Esophagus muscularis mucosa (tissue), 4 donors: ENCODE measurements around the gene CYP2W1. TPM values are rescaled to one million over a fixed set of nuclear protein-coding genes. Genes with fewer than 3 reads are reported as not detected.

Source experiments
- DNase-seq: peaks from one replicate; pipeline ENCODE4 v3.0.0-alpha.2; 2017; ENCODE audit errors: extremely low spot score
- H3K27ac ChIP-seq, 4 donors: fragments of 200-600 bp; sonication (generic); replicated peaks in 1 of 4; 1 replicate in 3 of 4; 2 replicates in 1 of 4; pipeline ENCODE4 v1.5.1; 2016 to 2019; ENCODE audit warnings: mild to moderate bottlenecking in 1 of 4
- H3K27me3 ChIP-seq, 4 donors: fragments of 200-600 bp; sonication (generic); one replicate each; pipeline versions ENCODE4 v1.5.1 to v1.6.0; 2016 to 2019
- H3K36me3 ChIP-seq, 4 donors: fragments of 200-600 bp; sonication (generic); one replicate each; pipeline ENCODE4 v1.5.1; 2016 to 2019
- H3K4me1 ChIP-seq, 4 donors: fragments of 200-600 bp; sonication (generic); one replicate each; pipeline ENCODE4 v1.5.1; 2016 to 2019
- H3K4me3 ChIP-seq, 4 donors: fragments of 200-600 bp; sonication (generic); 1 replicate in 2 of 4; 2 replicates in 2 of 4; pipeline ENCODE4 v1.5.1; 2016 to 2019; ENCODE audit warnings: mild to moderate bottlenecking in 4 of 4, moderate library complexity in 1 of 4
- H3K9me3 ChIP-seq, 4 donors: fragments of 200-600 bp; sonication (generic); 1 replicate in 3 of 4; 2 replicates in 1 of 4; pipeline ENCODE4 v1.5.1; 2016 to 2019
- CTCF ChIP-seq, 3 experiments: fragments of 200-600 bp in 2 of 3; fragments of 450-650 bp in 1 of 3; sonication (generic) in 2 of 3; IDR thresholded peaks; one replicate each; pipeline ENCODE4 v1.5.1; 2017 to 2019; ENCODE audit warnings: antibody characterized with exemption in 3 of 3, mild to moderate bottlenecking in 2 of 3, moderate library complexity in 1 of 3
- EP300 ChIP-seq: sonication (generic); formaldehyde crosslinking; IDR thresholded peaks from one replicate; pipeline ENCODE4 v1.6.1; 2017; ENCODE audit warnings: antibody characterized with exemption
- POLR2A ChIP-seq: fragments of 450-650 bp; IDR thresholded peaks from one replicate; pipeline ENCODE4 v1.6.1; 2017; ENCODE audit warnings: antibody characterized with exemption, moderate library complexity, mild to moderate bottlenecking, low read depth
- POLR2AphosphoS5 ChIP-seq, 2 donors: sonication (generic); formaldehyde crosslinking; IDR thresholded peaks; one replicate each; pipeline ENCODE4 v1.6.1; 2017; ENCODE audit warnings: antibody characterized with exemption in 2 of 2
- WGBS: methylation state at CpG from one replicate; pipeline ENCODE4 v1.1.5; 2018; 5-methylcytosine and 5-hydroxymethylcytosine counted together
- intact Hi-C: fragments of 100-400 bp; cut with DNase I; formaldehyde crosslinking; loops from one replicate; pipeline ENCODE4 v1.15.1; 2023
- total RNA-seq, 4 donors: library from RNA; depleted of rRNA; stranded (reverse); fragments of >200 nt; gene quantifications; one replicate each; pipeline versions ENCODE4 v1.1.0 to v1.2.1, GENCODE V29; 2016

Gene CYP2W1
- total RNA-seq, 4 donors from 2014 or later, result 0.23 to 0.66 TPM; not detected in 2

- Histone ChIP-seq H3K9me3 (no peaks in the 10 kb centered on the region), H3K4me3 (no peak overlapping the region), H3K4me1 (peaks cover 30 to 67% (median 54%) of the 10 kb centered on the region in 4 donors), H3K36me3 (peaks cover 35 to 52% (median 46%) of the 10 kb centered on the region in 4 donors), H3K27me3 (no peaks in the 10 kb centered on the region), H3K27ac (peak overlapping the region; percentile 80 to 93 (median 90))
- no peak for DNase-seq
- intact Hi-C loops, result no loop called here
- WGBS, result 79% methylated on average over 22 of the region's 22 CpGs
- no peak for TF ChIP-seq EP300
- TF ChIP-seq CTCF (IDR thresholded peaks at IDR 0.05), result no peak
- no peak for TF ChIP-seq POLR2A
- TF ChIP-seq POLR2AphosphoS5 (IDR thresholded peaks at IDR 0.05), result no peak
Measured at GRCh38 chr7:966291-967069, 16.5 kb upstream of the CYP2W1 start.

GRCh38 chr7:967361-968082 is 15.5 kb upstream of the CYP2W1 start:
- WGBS, result 90% methylated on average over 35 of the region's 39 CpGs

GRCh38 chr7:968205-969105 is 14.5 kb upstream of the CYP2W1 start:
- H3K9me3 ChIP-seq, result no peaks in the 10 kb centered on the region
- H3K4me3 ChIP-seq, result no peak overlapping the region
- intact Hi-C loops, result no loop called here
- H3K27ac ChIP-seq, result no peak overlapping the region
- no peak for DNase-seq
- no peaks in the 10 kb centered on the region for H3K27me3 ChIP-seq
- peaks cover 53 to 72% (median 66%) of the 10 kb centered on the region in 4 donors for H3K36me3 ChIP-seq
- H3K4me1 ChIP-seq, result peaks cover 40 to 67% (median 59%) of the 10 kb centered on the region in 4 donors
- WGBS, result 89% methylated on average over 23 of the region's 24 CpGs
- no peak for TF ChIP-seq POLR2A
- TF ChIP-seq EP300, result no peak
- TF ChIP-seq CTCF (IDR thresholded peaks at IDR 0.05), result no peak
- TF ChIP-seq POLR2AphosphoS5 (IDR thresholded peaks at IDR 0.05), result no peak

More at GRCh38 chr7:967361-968082, 15.5 kb upstream of the CYP2W1 start:
- no peaks in the 10 kb centered on the region for H3K27me3 ChIP-seq
- H3K27ac ChIP-seq, result no peak overlapping the region
- no peak for DNase-seq
- intact Hi-C loops, result no loop called here
- H3K4me3 ChIP-seq, result no peak overlapping the region
- peaks cover 38 to 67% (median 59%) of the 10 kb centered on the region in 4 donors for H3K4me1 ChIP-seq
- peaks cover 45 to 63% (median 57%) of the 10 kb centered on the region in 4 donors for H3K36me3 ChIP-seq
- H3K9me3 ChIP-seq, result no peaks in the 10 kb centered on the region
- TF ChIP-seq POLR2AphosphoS5 (IDR thresholded peaks at IDR 0.05), result no peak
- TF ChIP-seq POLR2A, result no peak
- TF ChIP-seq EP300, result no peak
- no peak for TF ChIP-seq CTCF (IDR thresholded peaks at IDR 0.05)

GRCh38 chr7:969403-969802 is 13.6 kb upstream of the CYP2W1 start:
- no peaks in the 10 kb centered on the region for H3K9me3 ChIP-seq
- no peak overlapping the region for H3K27ac ChIP-seq
- H3K27me3 ChIP-seq, result no peaks in the 10 kb centered on the region
- H3K36me3 ChIP-seq, result peaks cover 53 to 73% (median 67%) of the 10 kb centered on the region in 4 donors
- no peak overlapping the region for H3K4me3 ChIP-seq
- H3K4me1 ChIP-seq, result peaks cover 40 to 67% (median 59%) of the 10 kb centered on the region in 4 donors
- no peak for DNase-seq
- intact Hi-C loops, result no loop called here
- 89% methylated on average over 11 of the region's 11 CpGs for WGBS
- TF ChIP-seq POLR2AphosphoS5 (IDR thresholded peaks at IDR 0.05), result no peak
- no peak for TF ChIP-seq CTCF (IDR thresholded peaks at IDR 0.05)
- TF ChIP-seq EP300, result no peak
- TF ChIP-seq POLR2A, result no peak
